Esophagus (tissue), 2 donors: Measurements from ENCODE around the gene SLC30A1. TPM values are rescaled to one million over a fixed set of nuclear protein-coding genes. Genes with fewer than 3 reads are reported as not detected.
"Not testable (repeated sequence)": the region's sequence is repeated elsewhere in the genome, so short reads cannot be mapped to it uniquely, and the experiment has no call there.

Experiments
- H3K27ac ChIP-seq, 2 donors: one replicate each; pipeline ENCODE4 v1.5.1; 2013; ENCODE audit warnings: low read depth in 2 of 2, mild to moderate bottlenecking in 2 of 2, inconsistent platforms in 1 of 2, low read length in 1 of 2, moderate library complexity in 1 of 2
- H3K27me3 ChIP-seq, 2 donors: one replicate each; pipeline ENCODE4 v1.6.1; 2013; ENCODE audit warnings: low read length in 2 of 2, control low read depth in 1 of 2, mild to moderate bottlenecking in 1 of 2; ENCODE audit not compliant: insufficient read depth in 2 of 2, control insufficient read depth in 1 of 2
- H3K36me3 ChIP-seq, 2 donors: one replicate each; pipeline ENCODE4 v1.6.1; 2013; ENCODE audit warnings: low read length in 1 of 2; ENCODE audit not compliant: control insufficient read depth in 2 of 2, insufficient read depth in 2 of 2
- H3K4me1 ChIP-seq, 2 donors: one replicate each; pipeline ENCODE4 v1.6.1; 2013; ENCODE audit warnings: low read length in 1 of 2; ENCODE audit not compliant: control insufficient read depth in 2 of 2, insufficient read depth in 2 of 2
- H3K4me3 ChIP-seq, 2 donors: one replicate each; pipeline ENCODE4 v1.5.1; 2013; ENCODE audit warnings: low read length in 2 of 2, mild to moderate bottlenecking in 2 of 2, low read depth in 1 of 2, moderate library complexity in 1 of 2
- H3K9me3 ChIP-seq, 2 donors: one replicate each; pipeline ENCODE4 v1.6.1; 2013; ENCODE audit warnings: mild to moderate bottlenecking in 2 of 2, low read depth in 1 of 2, low read length in 1 of 2, moderate library complexity in 1 of 2; ENCODE audit not compliant: control insufficient read depth in 2 of 2, insufficient read depth in 1 of 2
- WGBS, 2 donors: extraction: QIAGEN DNeasy Blood & Tissue Kit; methylation state at CpG; one replicate each; pipeline ENCODE4 v1.1.7; 2013; 5-methylcytosine and 5-hydroxymethylcytosine counted together
- polyA plus RNA-seq, 2 donors: library from polyadenylated mRNA; stranded (reverse); fragments of 200-250 nt; gene quantifications; one replicate each; pipeline ENCODE4 v1.2.3, GENCODE V29; 2013
- donor health status: healthy with polysubstance abuse.
- donor health status: Bipolar disorder and iron deficiency.

Gene SLC30A1, protein sequence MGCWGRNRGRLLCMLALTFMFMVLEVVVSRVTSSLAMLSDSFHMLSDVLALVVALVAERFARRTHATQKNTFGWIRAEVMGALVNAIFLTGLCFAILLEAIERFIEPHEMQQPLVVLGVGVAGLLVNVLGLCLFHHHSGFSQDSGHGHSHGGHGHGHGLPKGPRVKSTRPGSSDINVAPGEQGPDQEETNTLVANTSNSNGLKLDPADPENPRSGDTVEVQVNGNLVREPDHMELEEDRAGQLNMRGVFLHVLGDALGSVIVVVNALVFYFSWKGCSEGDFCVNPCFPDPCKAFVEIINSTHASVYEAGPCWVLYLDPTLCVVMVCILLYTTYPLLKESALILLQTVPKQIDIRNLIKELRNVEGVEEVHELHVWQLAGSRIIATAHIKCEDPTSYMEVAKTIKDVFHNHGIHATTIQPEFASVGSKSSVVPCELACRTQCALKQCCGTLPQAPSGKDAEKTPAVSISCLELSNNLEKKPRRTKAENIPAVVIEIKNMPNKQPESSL
- 1 to 10 TPM; 2.6 to 3.5 TPM for polyA plus RNA-seq

DNA sequence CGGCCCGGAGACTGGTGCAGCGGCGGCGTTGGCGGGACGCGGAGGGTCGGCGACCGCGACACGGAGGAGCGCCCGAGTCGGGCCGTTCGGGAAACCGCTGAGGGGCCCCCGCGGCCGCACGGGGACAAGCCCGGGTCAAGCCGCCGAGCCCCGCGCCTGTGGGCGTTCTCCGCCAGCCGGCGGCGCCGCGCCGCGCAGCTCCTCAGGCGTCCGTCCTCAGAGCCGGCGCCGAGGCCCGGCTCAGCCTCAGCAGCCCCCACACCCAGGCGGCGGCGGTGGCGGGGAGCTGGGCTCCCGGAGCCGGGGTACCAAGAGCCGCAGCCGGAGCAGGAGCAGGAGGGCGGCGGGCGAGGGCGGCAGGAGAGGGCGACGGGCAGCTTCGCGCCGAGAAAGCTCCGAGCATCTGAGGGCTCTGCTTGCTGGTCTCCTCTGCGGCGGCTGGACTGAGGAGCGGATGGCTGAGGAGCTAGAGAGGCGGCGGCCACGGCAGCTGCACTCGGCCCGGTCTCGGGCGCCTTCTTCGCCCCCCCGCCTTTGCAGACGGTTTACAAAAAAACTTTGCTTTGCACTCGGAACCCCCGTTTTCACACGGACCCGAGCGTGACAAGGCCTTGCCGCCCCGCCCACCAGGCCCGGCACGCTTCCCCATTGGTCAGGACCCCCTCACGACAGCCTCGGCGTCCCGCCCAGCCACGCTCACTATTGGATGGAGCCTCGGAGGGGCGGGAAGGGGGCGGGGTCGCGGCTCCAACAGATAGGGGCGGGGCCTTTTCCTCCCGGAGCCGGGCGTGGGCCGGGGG is at the start of gene SLC30A1:
Gene SLC30A1, minus strand, starts transcription at position 522 of the 800 bp plus-strand sequence. CDS start 549 bp downstream, outside the sequence.
- Histone ChIP-seq H3K27ac (peak within 1 kb of the TSS; percentile 94 to 96), H3K4me1 (peaks cover 2 to 3% of the 10 kb centered on the region in 2 donors), H3K9me3 (no peaks in the 10 kb centered on the region), H3K4me3 (peak within 1 kb of the TSS; percentile 84 to 90), H3K36me3 (peaks cover 0 to 2% of the 10 kb centered on the region in 2 donors), H3K27me3 (no peaks in the 10 kb centered on the region)
- WGBS, 2 donors = 0% methylated on average over 89 to 98 of the region's 98 CpGs

DNA sequence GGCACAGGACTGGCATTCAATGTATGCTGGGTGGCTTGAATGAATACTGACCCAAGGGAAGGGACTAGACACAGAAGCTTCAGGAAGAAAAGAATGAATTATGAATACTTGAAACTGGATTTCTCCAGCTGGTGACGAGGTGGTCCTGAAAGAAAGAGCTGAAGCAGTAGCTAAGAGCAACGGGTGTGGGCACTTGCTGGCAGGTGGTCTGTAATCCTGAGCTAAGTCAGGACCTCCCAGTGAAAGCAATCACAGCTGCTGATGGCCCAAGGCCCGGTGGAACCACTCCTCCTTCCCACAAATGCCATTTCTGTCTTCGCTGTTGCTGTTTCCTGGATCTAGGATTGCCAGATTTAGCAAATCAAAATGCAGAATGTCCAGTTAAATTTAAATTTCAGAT is 49.5 kb upstream of the SLC30A1 start:
- Histone ChIP-seq H3K36me3 (no peaks in the 10 kb centered on the region), H3K4me3 (no peak overlapping the region), H3K27ac (no peak overlapping the region), H3K27me3 (no peaks in the 10 kb centered on the region), H3K9me3 (no peaks in the 10 kb centered on the region), H3K4me1 (peaks cover 0 to 16% of the 10 kb centered on the region in 2 donors)
- 65 to 69% methylated on average over 4 of the region's 4 CpGs for WGBS, 2 donors

DNA sequence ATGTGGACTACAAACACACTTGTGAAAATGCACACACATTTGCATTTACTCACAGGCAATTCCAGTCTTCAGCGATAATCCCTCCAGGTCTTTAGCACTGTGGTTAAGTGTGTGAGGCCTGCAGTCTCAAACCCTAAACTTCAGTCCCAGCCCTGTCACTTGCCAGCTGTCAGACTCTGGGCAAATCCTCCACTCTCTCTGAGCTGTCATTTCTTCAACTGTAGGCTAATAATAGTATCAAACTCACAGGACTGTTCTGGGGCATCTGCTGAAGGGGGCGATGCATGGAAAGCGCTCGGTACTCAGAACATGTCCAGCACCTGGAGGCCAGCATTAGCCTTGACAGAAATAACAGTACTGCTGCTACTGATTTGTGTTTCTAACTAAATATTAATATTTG is 48.3 kb upstream of the SLC30A1 start:
- H3K36me3 ChIP-seq = no peaks in the 10 kb centered on the region
- 93 to 94% methylated on average over 4 of the region's 4 CpGs for WGBS, 2 donors
- H3K4me1 ChIP-seq = peaks cover 0 to 8% of the 10 kb centered on the region in 2 donors
- H3K27me3 ChIP-seq = no peaks in the 10 kb centered on the region
- H3K9me3 ChIP-seq = no peaks in the 10 kb centered on the region
- no peak overlapping the region for H3K27ac ChIP-seq
- H3K4me3 ChIP-seq = no peak overlapping the region

DNA sequence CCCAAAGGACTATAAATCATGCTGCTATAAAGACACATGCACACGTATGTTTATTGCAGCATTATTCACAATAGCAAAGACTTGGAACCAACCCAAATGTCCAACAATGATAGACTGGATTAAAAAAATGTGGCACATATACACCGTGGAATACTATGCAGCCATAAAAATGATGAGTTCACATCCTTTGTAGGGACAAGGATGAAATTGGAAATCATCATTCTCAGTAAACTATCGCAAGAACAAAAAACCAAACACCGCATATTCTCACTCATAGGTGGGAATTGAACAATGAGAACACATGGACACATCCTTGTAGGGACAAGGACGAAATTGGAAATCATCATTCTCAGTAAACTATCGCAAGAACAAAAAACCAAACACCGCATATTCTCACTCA is 46.9 kb upstream of the SLC30A1 start:
- H3K27me3 ChIP-seq, H3K9me3 ChIP-seq, H3K4me3 ChIP-seq, H3K4me1 ChIP-seq, H3K36me3 ChIP-seq, H3K27ac ChIP-seq: not testable (repeated sequence)
- 95 to 97% methylated on average over 6 of the region's 7 CpGs for WGBS, 2 donors

DNA sequence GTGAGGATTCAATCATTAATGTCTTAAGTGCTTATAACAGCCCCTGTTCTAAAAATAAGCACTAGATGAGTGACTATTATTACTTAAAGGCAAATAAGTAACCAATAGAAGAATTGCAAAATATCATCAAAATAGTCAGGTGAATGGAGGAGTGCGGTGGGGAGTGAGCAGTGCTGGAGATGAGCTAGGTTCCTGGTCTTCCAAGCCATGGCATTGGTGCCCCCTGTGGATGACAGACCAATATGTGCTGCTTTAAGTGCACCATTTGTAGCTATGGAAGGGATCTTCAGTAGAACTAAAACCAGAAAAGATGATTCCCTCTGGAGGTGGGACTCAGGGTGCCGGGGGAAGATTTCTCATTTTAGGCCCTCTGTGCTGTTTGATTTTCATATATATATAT is 46.1 kb upstream of the SLC30A1 start:
- Histone ChIP-seq H3K27me3 (no peaks in the 10 kb centered on the region), H3K27ac (no peak overlapping the region), H3K4me3 (no peak overlapping the region), H3K9me3 (no peaks in the 10 kb centered on the region), H3K36me3 (no peaks in the 10 kb centered on the region), H3K4me1 (no peaks in the 10 kb centered on the region)
- 73 to 83% methylated on average over 2 of the region's 2 CpGs for WGBS, 2 donors

DNA sequence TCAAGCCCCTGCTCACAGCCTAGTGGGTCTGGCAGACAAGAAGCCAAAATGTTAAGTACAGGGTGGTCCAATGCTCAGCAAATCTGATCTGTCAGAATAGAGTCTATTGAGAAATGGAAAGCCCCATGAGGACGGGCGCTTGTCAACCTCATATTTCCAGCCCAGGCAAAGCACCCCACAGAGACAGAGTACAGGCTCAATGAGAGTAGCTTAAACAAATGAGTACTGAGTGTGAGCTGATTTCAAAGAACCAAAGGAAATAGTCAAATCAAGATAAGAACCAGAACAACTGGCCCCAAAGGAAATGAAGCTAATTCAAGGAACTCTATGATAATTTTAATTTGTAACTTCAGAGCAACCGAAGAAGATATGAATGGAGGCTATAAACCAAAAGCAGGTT is 44.6 kb upstream of the SLC30A1 start:
- Histone ChIP-seq H3K4me1 (peaks cover 0 to 2% of the 10 kb centered on the region in 2 donors), H3K27ac (no peak overlapping the region), H3K4me3 (no peak overlapping the region), H3K36me3 (no peaks in the 10 kb centered on the region), H3K27me3 (no peaks in the 10 kb centered on the region), H3K9me3 (no peaks in the 10 kb centered on the region)
- 72 to 78% methylated on average over 3 of the region's 3 CpGs for WGBS, 2 donors

DNA sequence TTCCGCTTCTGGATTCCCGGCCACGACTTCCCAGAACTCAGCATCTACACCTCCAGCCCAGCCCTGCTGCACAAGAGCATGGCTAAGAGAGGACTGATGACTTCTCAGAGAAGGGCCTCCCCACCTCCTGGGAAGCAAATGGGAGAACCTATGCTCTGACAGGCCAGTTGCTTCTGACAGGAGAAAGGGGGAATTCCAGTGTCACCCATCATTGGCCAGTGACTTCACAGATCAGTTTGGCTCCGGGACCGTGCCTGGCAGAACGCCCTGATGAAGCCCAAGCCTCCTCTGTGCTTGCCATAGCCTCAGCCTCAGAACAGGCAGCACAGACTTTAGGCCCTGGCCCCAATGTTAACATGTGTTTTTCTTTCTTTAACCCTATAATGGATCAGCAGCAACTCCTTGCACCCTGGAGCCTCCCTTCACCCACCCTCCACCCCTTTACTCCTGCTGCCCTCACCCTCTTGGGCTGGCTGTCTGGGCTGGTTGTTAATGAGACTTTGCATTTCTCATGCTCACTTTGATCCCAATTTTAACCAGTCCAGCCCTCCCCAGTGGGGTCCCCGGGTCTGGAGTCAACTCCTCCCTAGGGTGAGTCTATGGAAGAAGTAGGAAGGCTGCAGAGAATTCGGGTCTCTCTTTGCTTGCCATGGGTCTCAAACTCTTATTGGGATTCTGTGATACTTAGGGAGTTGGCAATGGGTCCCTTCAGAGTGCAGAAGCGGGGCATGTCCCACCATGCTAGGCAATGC is 42.7 kb upstream of the SLC30A1 start:
- H3K9me3 ChIP-seq = no peaks in the 10 kb centered on the region
- H3K4me3 ChIP-seq = no peak overlapping the region
- 46 to 58% methylated on average over 9 of the region's 9 CpGs for WGBS, 2 donors
- no peaks in the 10 kb centered on the region for H3K36me3 ChIP-seq
- H3K27me3 ChIP-seq = no peaks in the 10 kb centered on the region
- no peak overlapping the region for H3K27ac ChIP-seq
- H3K4me1 ChIP-seq = peaks cover 0 to 2% of the 10 kb centered on the region in 2 donors

DNA sequence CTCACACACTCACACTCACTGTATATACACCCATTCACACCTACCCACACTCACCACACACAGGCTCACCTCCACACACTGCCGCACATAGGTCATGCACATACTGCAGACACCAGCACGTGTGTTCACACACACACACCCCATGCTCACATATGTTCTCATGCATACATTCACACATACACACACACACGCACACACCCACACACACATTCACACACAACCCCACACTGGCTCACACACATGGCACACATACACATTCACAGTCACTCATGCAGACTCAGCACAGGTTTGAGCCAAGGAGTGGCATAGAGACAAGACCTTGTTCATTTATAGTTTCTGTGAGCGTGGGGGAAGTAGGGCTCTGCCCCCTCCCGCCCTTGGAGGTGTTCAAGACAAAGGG is 41.1 kb upstream of the SLC30A1 start:
- H3K27ac ChIP-seq = no peak overlapping the region
- 87 to 90% methylated on average over 5 of the region's 5 CpGs for WGBS, 2 donors
- H3K4me3 ChIP-seq = no peak overlapping the region
- H3K4me1 ChIP-seq = peaks cover 0 to 6% of the 10 kb centered on the region in 2 donors
- H3K36me3 ChIP-seq = no peaks in the 10 kb centered on the region
- H3K9me3 ChIP-seq = no peaks in the 10 kb centered on the region
- H3K27me3 ChIP-seq = no peaks in the 10 kb centered on the region
